Erythroblast (primary cell): Measurements from ENCODE around the gene ZNF791.

ENCODE experiments used
- GATA1 ChIP-seq: IDR thresholded peaks from 2 replicates; pipeline ENCODE4 v1.6.1; 2011; ENCODE audit warnings: low read depth, mild to moderate bottlenecking, control low read depth, low read length, moderate library complexity
- POLR2A ChIP-seq: IDR thresholded peaks from 2 replicates; pipeline ENCODE4 v1.6.1; 2011; ENCODE audit warnings: mild to moderate bottlenecking, low read length

DNA sequence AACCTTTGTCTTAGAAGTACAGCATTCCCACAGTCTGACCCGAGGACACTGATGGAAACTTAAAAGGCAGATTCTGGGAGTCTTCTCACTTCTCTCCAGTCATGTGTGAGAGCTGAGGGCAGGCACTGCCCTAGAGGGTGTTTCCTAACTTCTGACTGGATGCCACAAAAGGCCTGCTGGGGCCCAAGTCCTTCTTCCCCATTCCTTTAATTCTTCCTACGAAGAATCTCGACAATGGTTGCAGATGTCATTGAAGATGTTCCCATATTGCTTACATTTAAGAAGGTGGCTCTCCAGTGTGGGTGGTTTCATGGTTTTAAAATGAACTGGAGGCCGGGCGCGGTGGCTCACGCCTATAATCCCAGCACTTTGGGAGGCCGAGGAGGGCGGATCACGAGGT lies 32.1 kb upstream of the ZNF791 start:
- TF ChIP-seq POLR2A (no peak), GATA1 (no peak)
